22Rv1 (cell line): ENCODE data around the gene LHFPL6.

Experiments used
- H3K27ac ChIP-seq: fragments of 450-650 bp; 2 replicates; pipeline ENCODE4 v1.5.1; 2017
- CTCF ChIP-seq: fragments of 450-650 bp; IDR thresholded peaks from 2 replicates; pipeline ENCODE4 v1.5.1; 2017; ENCODE audit warnings: mild to moderate bottlenecking
- ZFX ChIP-seq: fragments of 450-650 bp; IDR thresholded peaks from 2 replicates; pipeline ENCODE4 v1.6.1; 2017; ENCODE audit warnings: antibody characterized with exemption, borderline replicate concordance

The LHFPL6 gene

GRCh38 chr13:39516096-39516495 lies 86.9 kb downstream of the LHFPL6 start:
- H3K27ac ChIP-seq: no peak overlapping the region
- TF ChIP-seq ZFX (no peak), CTCF (no peak)

DNA sequence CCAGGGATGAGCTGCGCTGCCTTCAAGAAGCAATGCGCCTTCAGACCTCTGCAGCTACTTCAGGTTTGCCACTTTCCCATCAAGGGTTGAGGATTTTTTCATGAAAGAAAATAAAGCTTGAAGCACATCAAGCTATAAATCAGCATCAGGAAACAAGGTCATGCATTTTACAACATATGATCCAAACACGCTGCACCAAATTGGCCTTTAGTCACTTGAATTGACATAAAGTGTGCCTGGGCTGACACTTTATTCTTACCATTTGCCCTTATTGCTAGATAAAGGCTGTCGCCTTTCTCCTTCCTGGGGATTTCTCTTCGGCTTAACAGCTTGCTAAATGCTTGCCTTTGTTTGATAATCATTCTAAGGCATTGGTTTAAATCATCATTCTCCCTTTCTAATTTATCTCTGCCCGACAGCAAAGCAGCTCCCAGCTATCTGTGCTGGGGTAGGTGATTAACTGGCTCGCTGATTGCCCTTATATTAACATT lies 87.7 kb downstream of the LHFPL6 start:
- no peak overlapping the region for H3K27ac ChIP-seq
- TF ChIP-seq ZFX: no peak
- no peak for TF ChIP-seq CTCF

- H3K27ac ChIP-seq: no peak overlapping the region
- no peak for TF ChIP-seq CTCF
- TF ChIP-seq ZFX: no peak
Measured at GRCh38 chr13:39512687-39513086, 90.3 kb downstream of the LHFPL6 start.

DNA sequence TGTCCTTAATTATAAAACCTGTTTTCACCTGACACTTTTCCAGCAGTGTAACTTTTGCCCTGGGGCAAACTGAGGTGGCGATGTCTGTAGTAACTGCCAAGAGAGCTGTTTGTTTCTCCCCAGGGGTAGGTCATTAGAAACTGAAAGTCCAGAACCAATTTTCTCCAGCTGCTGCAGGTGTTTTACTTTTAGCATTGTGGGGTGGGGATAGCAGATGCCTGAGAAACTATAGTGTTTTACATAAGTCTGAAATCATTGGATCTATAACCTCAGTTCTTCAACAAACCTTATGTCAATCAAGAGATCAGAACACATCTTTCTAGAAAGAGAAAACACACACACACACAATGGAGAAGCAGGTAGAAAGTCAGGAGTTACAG lies 92.7 kb downstream of the LHFPL6 start:
- no peak overlapping the region for H3K27ac ChIP-seq
- TF ChIP-seq CTCF (no peak), ZFX (no peak)

GRCh38 chr13:39509616-39510315 lies 93.2 kb downstream of the LHFPL6 start:
- TF ChIP-seq CTCF (no peak), ZFX (no peak)

GRCh38 chr13:39506559-39507390 lies 96.2 kb downstream of the LHFPL6 start:
- TF ChIP-seq CTCF (no peak), ZFX (no peak)
- no peak overlapping the region for H3K27ac ChIP-seq

More at GRCh38 chr13:39509616-39510315, 93.2 kb downstream of the LHFPL6 start:
- no peak overlapping the region for H3K27ac ChIP-seq

- H3K27ac ChIP-seq: no peak overlapping the region
- TF ChIP-seq CTCF (no peak), ZFX (no peak)
Measured at GRCh38 chr13:39505151-39505550, 97.8 kb downstream of the LHFPL6 start.
